ENCODE results near the gene PARD3B.

- TF ChIP-seq CTCF (IDR thresholded peaks at IDR 0.05; ENCODE audit: control extremely low read depth in 1 of 3, insufficient read depth in 1 of 3, low read depth in 1 of 3, low read length in 3 of 3) (no peak), FOSL1 (IDR thresholded peaks at IDR 0.05; ENCODE audit: insufficient read depth, low read depth, low read length) (no peak), CHD7 (IDR thresholded peaks at IDR 0.05; ENCODE audit: insufficient replicate concordance, low read length) (no peak), POLR2A (IDR thresholded peaks at IDR 0.05; ENCODE audit: control extremely low read depth in 1 of 2, low read depth in 2 of 2, low read length in 2 of 2) (no peak), GABPA (IDR thresholded peaks at IDR 0.05; ENCODE audit: borderline replicate concordance, insufficient read depth, low read length) (no peak), MAX (IDR thresholded peaks at IDR 0.05) (no peak)
Measured at GRCh38 chr2:204791230-204791629, 246.0 kb downstream of the PARD3B start.

Data from H1 (cell line).